Spleen (tissue), 11 donors: ENCODE results near the gene ARNT2. TPM values are rescaled to one million over a fixed set of nuclear protein-coding genes. Genes with fewer than 3 reads are reported as not detected.

Experiments
- DNase-seq: peaks from one replicate; pipeline ENCODE4 v3.0.0-alpha.2; 2020
- H3K27ac ChIP-seq, 8 donors: fragments of 200-600 bp; sonication (generic) in 7 of 8; 1 replicate in 4 of 8; 2 replicates in 4 of 8; pipeline versions ENCODE4 v1.5.0 to v1.8.0; 2016 to 2021; ENCODE audit warnings: inconsistent platforms in 4 of 8, mild to moderate bottlenecking in 4 of 8, moderate library complexity in 1 of 8
- H3K27me3 ChIP-seq, 7 donors: fragments of 200-600 bp; sonication (generic) in 6 of 7; replicated peaks in 1 of 7; 1 replicate in 4 of 7; 2 replicates in 3 of 7; pipeline versions ENCODE4 v1.5.0 to v1.8.0; 2016 to 2021; ENCODE audit warnings: inconsistent platforms in 3 of 7, mild to moderate bottlenecking in 1 of 7
- H3K36me3 ChIP-seq, 6 donors: fragments of 200-600 bp; sonication (generic) in 5 of 6; 1 replicate in 4 of 6; 2 replicates in 2 of 6; pipeline versions ENCODE4 v1.5.0 to v1.8.0; 2016 to 2021; ENCODE audit warnings: inconsistent platforms in 2 of 6
- H3K4me1 ChIP-seq, 6 donors: fragments of 200-600 bp; sonication (generic) in 5 of 6; 1 replicate in 3 of 6; 2 replicates in 3 of 6; pipeline versions ENCODE4 v1.5.0 to v1.8.0; 2016 to 2021; ENCODE audit warnings: inconsistent platforms in 3 of 6
- H3K4me3 ChIP-seq, 8 donors: fragments of 200-600 bp; sonication (generic) in 7 of 8; 1 replicate in 4 of 8; 2 replicates in 4 of 8; pipeline versions ENCODE4 v1.5.0 to v1.8.0; 2016 to 2021; ENCODE audit warnings: inconsistent platforms in 4 of 8, mild to moderate bottlenecking in 4 of 8, moderate library complexity in 2 of 8
- H3K9me3 ChIP-seq, 8 donors: fragments of 200-600 bp; sonication (generic) in 7 of 8; 1 replicate in 4 of 8; 2 replicates in 4 of 8; pipeline versions ENCODE4 v1.5.0 to v1.8.0; 2016 to 2021; ENCODE audit warnings: inconsistent platforms in 4 of 8
- POLR2A ChIP-seq, 3 donors: fragments of 450-650 bp; IDR thresholded peaks; one replicate each; pipeline ENCODE4 v1.5.1; 2017; ENCODE audit warnings: antibody characterized with exemption in 3 of 3, mild to moderate bottlenecking in 1 of 3
- POLR2AphosphoS5 ChIP-seq, 3 donors: sonication (generic); formaldehyde crosslinking; IDR thresholded peaks; one replicate each; pipeline ENCODE4 v1.5.1; 2017; ENCODE audit warnings: antibody characterized with exemption in 3 of 3
- WGBS, 5 donors: extraction: QIAGEN DNeasy Blood & Tissue Kit in 3 of 5; methylation state at CpG; one replicate each; pipeline versions ENCODE4 v1.1.5 to v1.1.7; 2013 to 2018; 5-methylcytosine and 5-hydroxymethylcytosine counted together
- intact Hi-C: fragments of 100-400 bp; cut with DNase I; formaldehyde crosslinking; loops from one replicate; pipeline ENCODE4 v1.15.0; 2023; ENCODE audit warnings: low total_unique reads
- polyA plus RNA-seq, 3 donors: library from polyadenylated mRNA; stranded (reverse); fragments of 200-250 nt; gene quantifications; one replicate each; pipeline ENCODE4 v1.2.1, GENCODE V29; 2013
- total RNA-seq, 7 donors: library from RNA; depleted of rRNA in 3 of 7; stranded (reverse); fragments of >200 nt in 3 of 7; fragmentation: NEBNext Ultra II Directional in 4 of 7; extraction: Animal tissue kit (Norgen Biotek cat#: 25700) in 4 of 7; gene quantifications; one replicate each; pipeline versions ENCODE4 v1.1.0 to v1.2.1, GENCODE V29; 2016 to 2021
- TF ChIP-seq, protein P1 (sequence below), 11 experiments: fragments of 200-600 bp in 7 of 11; fragments of 450-650 bp in 4 of 11; sonication (generic) in 4 of 11; IDR thresholded peaks in 8 of 11; conservative IDR thresholded peaks in 3 of 11; 1 replicate in 7 of 11; 2 replicates in 4 of 11; pipeline versions ENCODE4 v1.4.0 to v1.8.0; 2016 to 2021; ENCODE audit warnings: antibody characterized with exemption in 11 of 11, inconsistent platforms in 4 of 11, mild to moderate bottlenecking in 1 of 11
- donor health status: healthy with polysubstance abuse.
- donor health status: DM: no; HTN: no; CAD: no; lungs with moderate emphysema.
- donor health status: DM: no; HTN: no; CAD: no.
- donor health status: Bipolar disorder and iron deficiency.
- donor health status: healthy.
- donor health status: DM: no; HTN: no; CAD: no.
- donor health status: DM: yes; HTN: yes; CAD: no.

The ARNT2 gene
- total and polyA plus RNA-seq, 10 donors: 1.9 to 12.3 (median 9.1) TPM

DNA sequence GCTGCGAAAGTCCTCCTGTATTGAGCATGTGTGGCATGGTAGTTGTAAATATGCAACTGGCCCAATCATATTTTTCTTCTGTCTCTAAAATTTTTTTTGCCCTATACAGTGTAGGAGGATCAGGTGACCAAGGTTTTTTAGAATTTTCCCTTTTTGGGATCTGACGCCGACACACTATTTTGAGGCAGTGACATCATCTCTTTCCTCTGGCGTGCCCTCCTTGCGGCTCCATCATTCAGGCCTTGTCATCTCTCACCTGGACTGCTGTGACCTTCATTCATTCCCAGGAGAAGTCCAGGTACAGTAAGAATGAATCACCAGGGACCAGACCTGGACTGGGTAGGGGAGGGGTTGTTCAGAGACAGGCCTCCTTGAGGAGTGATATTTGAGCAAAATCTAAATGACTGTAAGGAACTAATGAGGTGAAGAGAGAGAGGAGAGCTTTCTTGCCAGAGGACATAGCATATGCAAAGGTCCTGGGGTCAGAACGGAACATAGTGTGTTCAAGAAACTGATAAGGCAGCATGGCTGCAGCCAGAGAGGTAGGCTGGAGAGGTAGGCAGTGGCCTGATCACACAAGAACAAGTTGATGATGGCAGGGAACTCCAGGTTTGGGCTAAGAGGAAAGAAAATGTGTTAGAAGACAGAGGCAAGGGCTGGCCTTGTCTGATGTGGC is 38.7 kb downstream of the ARNT2 start:
- Histone ChIP-seq H3K36me3 (no peaks in the 10 kb centered on the region), H3K27me3 (peaks cover 0 to 20% (median 0%) of the 10 kb centered on the region in 7 donors), H3K4me3 (no peak overlapping the region), H3K4me1 (no peaks in the 10 kb centered on the region), H3K9me3 (no peaks in the 10 kb centered on the region), H3K27ac (no peak overlapping the region)
- TF ChIP-seq, protein P1, sequence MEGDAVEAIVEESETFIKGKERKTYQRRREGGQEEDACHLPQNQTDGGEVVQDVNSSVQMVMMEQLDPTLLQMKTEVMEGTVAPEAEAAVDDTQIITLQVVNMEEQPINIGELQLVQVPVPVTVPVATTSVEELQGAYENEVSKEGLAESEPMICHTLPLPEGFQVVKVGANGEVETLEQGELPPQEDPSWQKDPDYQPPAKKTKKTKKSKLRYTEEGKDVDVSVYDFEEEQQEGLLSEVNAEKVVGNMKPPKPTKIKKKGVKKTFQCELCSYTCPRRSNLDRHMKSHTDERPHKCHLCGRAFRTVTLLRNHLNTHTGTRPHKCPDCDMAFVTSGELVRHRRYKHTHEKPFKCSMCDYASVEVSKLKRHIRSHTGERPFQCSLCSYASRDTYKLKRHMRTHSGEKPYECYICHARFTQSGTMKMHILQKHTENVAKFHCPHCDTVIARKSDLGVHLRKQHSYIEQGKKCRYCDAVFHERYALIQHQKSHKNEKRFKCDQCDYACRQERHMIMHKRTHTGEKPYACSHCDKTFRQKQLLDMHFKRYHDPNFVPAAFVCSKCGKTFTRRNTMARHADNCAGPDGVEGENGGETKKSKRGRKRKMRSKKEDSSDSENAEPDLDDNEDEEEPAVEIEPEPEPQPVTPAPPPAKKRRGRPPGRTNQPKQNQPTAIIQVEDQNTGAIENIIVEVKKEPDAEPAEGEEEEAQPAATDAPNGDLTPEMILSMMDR (IDR thresholded peaks at IDR 0.05 in 8 of 11, conservative IDR thresholded peaks at IDR 0.05 in 3 of 11): no peak
- no peak for TF ChIP-seq POLR2AphosphoS5 (IDR thresholded peaks at IDR 0.05)
- TF ChIP-seq POLR2A (IDR thresholded peaks at IDR 0.05): no peak
- intact Hi-C loops: no loop called here
- no peak for DNase-seq
- 91 to 93% (median 91%) methylated on average over 6 of the region's 6 CpGs for WGBS, 5 donors

DNA sequence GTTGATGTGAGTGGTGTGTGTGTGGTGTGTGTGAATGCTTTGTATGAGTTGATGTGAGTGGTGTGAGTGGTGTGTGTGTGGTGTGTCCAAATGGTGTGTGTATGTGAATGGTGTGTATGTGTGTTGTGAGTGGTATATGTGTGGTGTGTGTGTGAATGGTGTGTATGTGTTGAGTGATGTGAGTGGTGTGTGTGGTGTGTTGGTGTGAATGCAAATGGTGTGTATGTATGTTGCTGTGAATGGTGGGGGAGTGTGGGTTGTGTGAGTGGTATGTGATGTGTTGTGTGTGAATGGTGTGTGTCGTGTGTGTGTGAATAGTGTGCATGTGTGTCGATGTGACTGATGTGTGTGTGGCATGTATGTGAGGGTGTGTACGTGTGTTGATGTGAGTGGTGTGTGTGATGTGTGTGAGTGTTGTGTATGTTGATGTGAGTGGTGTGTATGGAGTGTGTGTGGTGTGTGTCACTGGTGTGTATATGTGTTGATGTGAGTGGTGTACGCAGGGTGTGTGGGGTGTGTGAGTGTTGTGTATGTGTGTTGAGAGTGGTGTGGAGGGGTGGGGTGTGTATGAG is 40.6 kb downstream of the ARNT2 start:
- Histone ChIP-seq H3K9me3 (no peaks in the 10 kb centered on the region), H3K36me3 (no peaks in the 10 kb centered on the region), H3K4me1 (no peaks in the 10 kb centered on the region), H3K27ac (no peak overlapping the region), H3K4me3 (no peak overlapping the region), H3K27me3 (peaks cover 0 to 20% (median 0%) of the 10 kb centered on the region in 7 donors)
- 88 to 98% (median 96%) methylated on average over 4 of the region's 4 CpGs for WGBS, 5 donors
- intact Hi-C loops: no loop called here
- DNase-seq: no peak
- TF ChIP-seq, protein P1 (IDR thresholded peaks at IDR 0.05 in 8 of 11, conservative IDR thresholded peaks at IDR 0.05 in 3 of 11): no peak
- TF ChIP-seq POLR2A (IDR thresholded peaks at IDR 0.05): no peak
- no peak for TF ChIP-seq POLR2AphosphoS5 (IDR thresholded peaks at IDR 0.05)

DNA sequence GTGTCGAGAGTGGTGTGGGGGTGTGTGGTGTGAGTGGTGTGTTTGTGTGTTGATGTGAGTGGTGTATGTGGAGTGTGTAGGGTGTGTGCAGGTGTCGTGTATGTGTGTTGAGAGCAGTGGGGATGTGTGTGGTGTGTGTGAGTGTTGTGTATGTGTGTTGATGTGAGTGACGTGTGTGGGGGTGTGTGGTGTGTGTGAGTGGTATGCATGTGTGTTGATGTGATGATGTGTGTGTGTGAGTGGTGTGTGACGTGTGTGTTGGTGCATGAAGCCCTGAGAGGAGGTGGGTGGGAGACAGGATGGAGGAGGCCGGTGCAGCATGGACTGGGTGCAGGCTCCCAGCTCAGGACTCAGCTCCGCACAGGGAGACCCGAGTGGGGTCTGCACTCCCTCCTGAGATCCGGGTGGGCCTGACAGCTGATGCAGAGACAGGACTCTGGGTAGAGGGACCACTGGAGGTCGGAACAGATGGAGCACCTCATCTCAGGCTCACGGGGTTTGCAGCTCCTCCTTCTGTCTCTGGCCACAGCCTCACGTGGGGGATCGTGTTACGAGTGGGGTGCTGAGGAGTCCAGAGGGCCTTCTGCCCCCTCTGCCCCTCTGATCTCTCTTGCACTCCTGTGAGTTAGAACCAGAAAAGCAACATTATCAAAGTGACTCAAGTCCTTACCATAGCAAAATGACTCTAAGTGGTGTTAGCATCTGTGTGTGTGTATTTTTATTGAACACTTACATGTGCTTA is 41.3 kb downstream of the ARNT2 start:
- Histone ChIP-seq H3K27ac (no peak overlapping the region), H3K36me3 (no peaks in the 10 kb centered on the region), H3K4me3 (no peak overlapping the region), H3K9me3 (no peaks in the 10 kb centered on the region), H3K27me3 (peaks cover 0 to 22% (median 0%) of the 10 kb centered on the region in 7 donors), H3K4me1 (peaks cover 0 to 4% (median 2%) of the 10 kb centered on the region in 6 donors)
- no peak for DNase-seq
- 83 to 95% (median 87%) methylated on average over 13 of the region's 13 CpGs for WGBS, 5 donors
- intact Hi-C loops: no loop called here
- no peak for TF ChIP-seq POLR2AphosphoS5 (IDR thresholded peaks at IDR 0.05)
- TF ChIP-seq, protein P1 (IDR thresholded peaks at IDR 0.05 in 8 of 11, conservative IDR thresholded peaks at IDR 0.05 in 3 of 11): no peak
- no peak for TF ChIP-seq POLR2A (IDR thresholded peaks at IDR 0.05)

DNA sequence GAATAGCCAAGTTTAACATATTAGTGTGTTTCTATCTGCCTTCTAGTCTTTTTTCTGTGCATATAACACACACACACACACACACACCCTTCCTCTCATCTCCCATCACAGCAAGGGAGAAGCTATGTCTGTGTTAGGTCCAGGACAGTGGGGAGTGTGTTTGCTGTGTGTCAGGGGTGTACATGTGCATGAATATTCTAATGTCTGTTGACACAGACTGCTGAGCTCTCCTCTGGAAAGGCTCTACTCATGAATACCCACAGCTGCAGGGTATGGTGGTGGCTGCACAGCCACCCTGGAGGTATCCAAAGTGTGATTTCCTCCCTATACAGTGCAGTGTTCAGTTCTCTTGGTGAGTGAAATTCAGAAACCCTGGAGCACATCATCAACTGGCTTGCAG is 42.9 kb downstream of the ARNT2 start:
- intact Hi-C loops: no loop called here
- Histone ChIP-seq H3K36me3 (no peaks in the 10 kb centered on the region), H3K4me1 (peaks cover 0 to 15% (median 6%) of the 10 kb centered on the region in 6 donors), H3K4me3 (no peak overlapping the region), H3K27ac (no peak overlapping the region), H3K27me3 (peaks cover 0 to 13% (median 0%) of the 10 kb centered on the region in 7 donors), H3K9me3 (no peaks in the 10 kb centered on the region)
- no peak for DNase-seq
- TF ChIP-seq POLR2A (IDR thresholded peaks at IDR 0.05): no peak
- TF ChIP-seq, protein P1 (IDR thresholded peaks at IDR 0.05 in 8 of 11, conservative IDR thresholded peaks at IDR 0.05 in 3 of 11): no peak
